ENCODE results near the gene EEF2KMT.
"Not testable (repeated sequence)": the region's sequence is repeated elsewhere in the genome, so short reads cannot be mapped to it uniquely, and the experiment has no call there.

The EEF2KMT gene, protein sequence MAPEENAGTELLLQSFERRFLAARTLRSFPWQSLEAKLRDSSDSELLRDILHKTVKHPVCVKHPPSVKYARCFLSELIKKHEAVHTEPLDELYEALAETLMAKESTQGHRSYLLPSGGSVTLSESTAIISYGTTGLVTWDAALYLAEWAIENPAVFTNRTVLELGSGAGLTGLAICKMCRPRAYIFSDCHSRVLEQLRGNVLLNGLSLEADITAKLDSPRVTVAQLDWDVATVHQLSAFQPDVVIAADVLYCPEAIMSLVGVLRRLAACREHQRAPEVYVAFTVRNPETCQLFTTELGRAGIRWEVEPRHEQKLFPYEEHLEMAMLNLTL

DNA sequence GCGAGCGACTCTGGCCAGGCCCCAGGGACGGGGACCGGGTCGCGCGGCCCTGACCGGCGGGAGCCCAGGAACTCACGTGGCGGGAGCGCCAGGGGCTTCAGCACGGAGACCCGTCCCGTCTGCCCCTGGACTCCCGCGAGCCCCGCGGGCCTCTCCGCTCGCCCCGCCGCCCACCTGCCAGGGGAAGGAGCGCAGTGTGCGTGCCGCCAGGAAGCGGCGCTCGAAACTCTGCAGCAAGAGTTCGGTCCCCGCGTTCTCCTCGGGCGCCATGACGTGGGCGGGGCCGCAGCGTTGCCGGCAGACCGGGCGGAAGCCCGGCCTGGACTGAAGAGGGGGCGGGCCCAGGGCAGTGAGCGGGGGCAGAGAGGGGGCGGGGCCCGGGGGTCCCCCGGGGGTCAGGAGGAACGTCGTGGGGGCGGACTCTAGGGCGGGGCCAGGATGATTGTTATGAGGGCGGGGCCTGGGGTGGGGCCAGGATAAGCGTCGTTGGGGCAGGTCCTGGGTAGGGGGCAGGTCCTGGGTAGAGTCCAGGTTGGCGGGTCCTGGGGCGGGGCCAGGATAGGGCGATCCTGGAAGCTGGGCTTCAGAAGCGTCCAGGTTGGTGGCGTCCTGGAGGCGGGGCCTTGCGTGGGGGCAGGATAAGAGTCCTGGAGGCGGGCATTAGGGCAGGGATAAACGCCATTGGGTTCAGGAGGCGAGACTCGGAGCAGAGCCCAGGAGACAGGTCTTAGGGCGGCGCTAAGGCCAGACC, at the start of gene EEF2KMT:
Gene EEF2KMT, minus strand, starts transcription at position 326 of the 751 bp plus-strand sequence. Its CDS starts 56 bp downstream, at position 270.
- DNase-seq (ENCODE audit: low read depth), result peak; percentile 89

GRCh38 chr16:5144621-5144956, 47.0 kb upstream of the EEF2KMT start:
- not testable (repeated sequence) for DNase-seq (ENCODE audit: low read depth)

- no peak for DNase-seq (ENCODE audit: low read depth)
Measured at GRCh38 chr16:5143761-5144620, 46.4 kb upstream of the EEF2KMT start.

DNA sequence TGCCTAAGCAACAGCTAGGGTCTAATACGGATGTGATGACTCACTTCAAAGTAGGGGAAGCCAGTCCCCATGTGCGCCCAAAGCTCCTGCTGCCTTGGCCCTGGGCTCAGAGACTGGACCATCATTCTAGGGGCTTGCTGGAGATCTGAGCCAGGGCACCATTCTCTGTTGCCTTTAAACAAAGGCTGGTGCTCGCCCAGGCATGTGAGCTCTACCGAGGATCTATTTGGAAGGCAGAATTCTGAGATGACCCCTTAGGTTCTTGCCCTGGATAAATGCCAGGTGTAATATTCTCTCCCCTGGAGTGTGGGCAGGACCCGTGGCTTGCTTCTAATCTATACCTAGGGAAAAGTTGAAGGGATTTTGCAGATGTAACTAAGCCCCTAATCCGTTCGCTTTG, 42.6 kb upstream of the EEF2KMT start:
- not testable (repeated sequence) for DNase-seq (ENCODE audit: low read depth)

GRCh38 chr16:5134739-5135452, 37.3 kb upstream of the EEF2KMT start:
- not testable (repeated sequence) for DNase-seq (ENCODE audit: low read depth)

- not testable (repeated sequence) for DNase-seq (ENCODE audit: low read depth)
Measured at GRCh38 chr16:5132915-5133600, 35.5 kb upstream of the EEF2KMT start.

- not testable (repeated sequence) for DNase-seq (ENCODE audit: low read depth)
Measured at GRCh38 chr16:5131467-5132004, 33.9 kb upstream of the EEF2KMT start.

DNA sequence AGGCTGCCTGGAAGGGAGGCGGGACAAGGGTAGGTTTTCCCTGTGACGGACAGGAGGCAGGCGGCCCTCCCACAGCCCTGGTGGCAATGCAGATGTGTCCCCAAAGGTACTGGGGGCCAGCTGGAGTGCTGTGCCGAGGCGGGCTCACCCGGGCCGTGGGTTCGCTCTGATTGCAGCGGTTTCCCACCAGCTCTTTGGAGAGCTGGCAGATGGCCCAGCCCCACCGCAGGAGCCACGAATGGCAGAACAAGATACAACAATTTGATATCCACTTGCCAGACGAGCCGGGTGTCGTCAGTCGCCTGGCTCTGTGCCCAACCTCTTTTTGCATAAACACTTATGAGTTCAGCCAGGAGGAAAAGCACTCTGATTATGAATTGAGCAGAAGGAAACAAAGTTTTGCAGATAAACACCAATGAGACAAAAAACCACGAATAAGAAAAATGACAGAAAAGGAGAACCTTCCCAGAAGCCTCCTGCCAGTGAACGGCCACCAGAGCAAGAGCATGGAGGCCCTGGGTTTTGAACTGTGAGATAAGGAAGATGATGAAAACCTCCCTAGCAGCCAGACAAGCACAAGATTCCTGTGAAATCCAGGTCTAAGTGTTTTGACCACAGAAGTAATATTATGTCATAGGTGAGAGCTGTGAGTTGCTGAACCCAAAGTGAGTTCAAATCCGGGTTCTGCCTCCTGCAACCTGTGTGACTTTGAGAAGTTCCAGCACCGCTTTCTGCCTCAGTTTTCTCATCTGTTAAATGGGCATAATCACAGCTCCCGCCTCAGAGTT, 19.9 kb upstream of the EEF2KMT start:
- DNase-seq (ENCODE audit: low read depth), result peak; percentile 53

GRCh38 chr16:5116780-5117295, 19.2 kb upstream of the EEF2KMT start:
- not testable (repeated sequence) for DNase-seq (ENCODE audit: low read depth)

- not testable (repeated sequence) for DNase-seq (ENCODE audit: low read depth)
Measured at GRCh38 chr16:5110933-5111332, 13.3 kb upstream of the EEF2KMT start.

DNA sequence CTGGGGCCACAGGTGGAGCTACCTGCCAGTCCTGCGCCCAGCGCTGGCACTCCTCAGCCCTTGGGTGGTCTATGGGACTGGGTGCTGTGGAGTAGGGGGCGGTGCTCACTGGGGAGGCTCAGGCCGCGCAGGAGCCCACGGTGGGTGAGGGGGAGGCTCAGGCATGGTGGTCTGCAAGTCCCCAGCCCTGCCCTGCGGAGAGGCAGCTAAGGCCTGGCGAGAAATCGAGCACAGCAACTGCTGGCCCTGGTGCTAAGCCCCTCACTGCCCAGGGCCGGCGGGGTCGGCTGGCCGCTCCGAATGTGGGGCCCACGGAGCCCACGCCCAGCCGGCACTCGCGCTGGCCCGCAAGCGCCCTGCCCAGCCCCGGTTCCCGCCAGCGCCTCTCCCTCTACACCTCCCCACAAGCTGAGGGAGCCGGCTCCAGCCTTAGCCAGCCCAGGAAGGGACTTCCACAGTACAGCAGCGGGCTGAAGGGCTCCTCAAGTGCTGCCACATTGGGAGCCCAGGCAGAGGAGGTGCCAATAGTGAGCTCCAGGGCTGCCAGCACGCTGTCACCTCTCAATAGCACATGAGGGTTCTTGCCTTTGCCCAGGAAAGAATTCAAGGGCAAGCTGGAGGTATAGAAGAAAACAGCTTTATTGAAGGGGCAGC, 11.0 kb upstream of the EEF2KMT start:
- DNase-seq (ENCODE audit: low read depth), result no peak

GRCh38 chr16:5105039-5105438, 7.4 kb upstream of the EEF2KMT start:
- not testable (repeated sequence) for DNase-seq (ENCODE audit: low read depth)

DNA sequence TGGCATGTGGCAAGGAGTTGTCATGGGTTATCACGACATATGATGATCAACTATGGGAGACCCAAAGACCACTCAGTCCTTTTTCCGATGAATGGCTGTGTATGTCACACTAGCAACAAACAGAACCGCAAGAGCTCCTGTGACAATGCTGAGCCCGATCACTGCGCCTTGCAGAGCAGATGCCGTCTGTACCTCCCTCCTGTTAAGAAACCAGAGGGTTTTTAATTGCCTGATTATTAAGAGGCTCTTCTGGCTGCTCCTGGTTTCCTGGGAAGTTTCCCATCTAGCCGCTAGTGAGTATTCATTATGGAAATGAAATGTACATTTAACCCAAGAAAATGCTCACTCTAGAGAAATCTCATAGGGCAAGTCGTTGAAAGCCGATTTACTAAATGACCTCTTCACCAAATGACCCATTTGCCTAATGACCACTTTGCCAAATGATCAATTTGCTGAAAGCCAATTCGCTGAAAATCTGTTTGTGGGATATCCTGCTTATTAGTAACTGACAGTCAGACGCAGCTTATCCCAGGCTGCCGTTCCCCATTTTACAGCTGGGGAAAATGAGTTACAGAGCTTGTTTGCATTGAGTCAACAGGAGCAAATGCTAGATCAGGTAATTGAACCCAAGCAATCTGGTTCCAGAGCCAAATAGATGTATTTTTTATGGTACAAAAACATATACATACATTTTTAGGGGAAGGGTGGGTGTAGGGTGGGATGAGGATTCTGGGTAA, 5.9 kb upstream of the EEF2KMT start:
- DNase-seq (ENCODE audit: low read depth), result not testable (repeated sequence)

GRCh38 chr16:5099174-5099573, 1.6 kb upstream of the EEF2KMT start:
- DNase-seq (ENCODE audit: low read depth), result not testable (repeated sequence)

DNA sequence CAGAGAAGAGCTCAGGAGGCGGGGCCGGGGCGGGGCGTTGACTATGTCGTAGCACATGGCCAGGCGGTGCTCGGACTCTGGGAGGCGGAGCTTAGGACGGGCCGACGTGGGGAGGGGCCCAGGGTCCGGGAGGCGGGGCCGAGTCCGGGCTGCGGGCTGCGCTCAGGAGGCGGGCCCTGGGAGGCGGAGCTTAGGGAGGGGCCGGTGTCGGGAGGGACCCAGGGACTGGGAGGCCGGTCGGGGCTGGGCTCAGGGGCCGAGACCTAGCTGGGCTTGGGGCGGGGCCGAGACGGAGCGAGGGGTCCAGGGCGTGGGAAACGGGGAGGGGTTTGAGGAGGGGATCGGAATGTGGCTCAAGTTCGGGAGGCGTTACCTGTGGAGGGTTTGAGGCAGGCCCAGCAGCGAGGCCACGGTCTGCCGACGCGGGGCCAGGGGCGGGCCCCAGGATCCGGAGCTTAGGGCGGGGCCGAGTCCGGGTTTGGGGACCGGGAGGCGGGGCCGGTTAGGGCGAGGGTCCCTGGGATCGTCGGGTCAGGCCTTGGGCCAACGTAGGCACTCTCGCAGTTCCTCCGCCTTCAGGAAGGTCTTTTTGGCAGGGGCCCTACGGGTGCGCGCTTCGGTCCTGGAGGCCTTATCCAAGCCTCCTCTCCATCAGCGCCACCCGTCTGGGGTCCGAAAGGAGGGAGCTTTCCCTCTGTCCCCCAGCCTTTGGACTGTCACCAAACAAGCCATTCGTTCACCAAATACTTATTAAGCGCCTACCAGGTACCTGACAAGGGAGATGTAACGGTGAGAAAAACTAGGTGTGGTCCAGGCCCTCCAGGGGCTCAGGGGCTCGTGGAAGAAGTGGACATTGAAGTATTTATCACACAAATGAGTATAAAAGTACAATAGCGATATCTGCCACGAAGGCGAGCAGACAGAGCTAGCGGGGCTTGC, 895 bp upstream of the EEF2KMT start:
- not testable (repeated sequence) for DNase-seq (ENCODE audit: low read depth)

DNA sequence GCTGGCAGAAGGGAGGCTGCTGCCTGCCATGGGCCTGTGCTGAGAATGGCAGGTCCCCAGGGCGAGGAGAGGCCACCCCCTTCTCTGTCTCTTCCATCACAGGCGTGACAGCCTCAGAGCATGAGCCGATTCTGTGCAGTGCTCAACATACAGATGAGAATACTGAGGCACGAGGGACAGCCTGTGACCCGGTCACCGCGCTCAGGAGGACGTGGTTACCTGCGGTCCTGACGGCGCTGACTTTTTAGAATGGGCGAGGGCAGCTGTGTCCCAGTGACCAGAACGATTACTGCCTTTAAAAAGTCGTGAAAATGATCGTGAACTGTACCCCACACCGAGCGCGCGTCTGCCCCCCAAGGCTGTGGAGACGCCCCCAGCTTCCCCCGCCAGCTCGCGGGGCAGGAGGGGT, 530 bp downstream of the EEF2KMT start:
- DNase-seq (ENCODE audit: low read depth), result not testable (repeated sequence)

GRCh38 chr16:5096437-5097060, 1.0 kb downstream of the EEF2KMT start:
- not testable (repeated sequence) for DNase-seq (ENCODE audit: low read depth)

Data from CMK (cell line).